K562 (cell line): ENCODE results near the gene DDIT3. TPM values are rescaled to one million over a fixed set of nuclear protein-coding genes. Genes with fewer than 3 reads are reported as not detected.

Source experiments
- CAMTA2 ChIP-seq: fragments of 250-450 bp; sonication (Bioruptor Pico); conservative IDR thresholded peaks from 2 replicates; pipeline ENCODE4 v1.5.1; 2022
- MIER1 ChIP-seq: fragments of 450-650 bp; IDR thresholded peaks from 2 replicates; pipeline ENCODE4 v1.6.1; 2016; ENCODE audit warnings: antibody characterized with exemption, mild to moderate bottlenecking, low read depth
- NFE2L1 ChIP-seq: fragments of 450-650 bp; IDR thresholded peaks from 2 replicates; pipeline ENCODE4 v1.6.1; 2016; ENCODE audit warnings: missing genetic modification characterization, low read depth, mild to moderate bottlenecking, missing compliant biosample characterization, moderate library complexity, borderline replicate concordance
- OTX1 ChIP-seq: fragments of 450-650 bp; formaldehyde crosslinking; IDR thresholded peaks from 2 replicates; pipeline ENCODE4 v1.4.0; 2022; ENCODE audit warnings: mild to moderate bottlenecking
- RFX1 ChIP-seq: fragments of 450-650 bp; IDR thresholded peaks from 2 replicates; pipeline ENCODE4 v1.6.1; 2016; ENCODE audit warnings: mild to moderate bottlenecking, moderate library complexity
- ZNF165 ChIP-seq: fragments of 250-450 bp; sonication (Bioruptor Pico); IDR thresholded peaks from 2 replicates; pipeline ENCODE4 v1.4.0; 2020; ENCODE audit warnings: borderline replicate concordance
- polyA plus RNA-seq, 8 experiments: library from polyadenylated mRNA; depleted of rRNA in 4 of 8; stranded (reverse) in 5 of 8; unstranded in 3 of 8; fragments of >200 nt; fragmentation: Nextera tagmentation in 2 of 8; fragmentation: Illumina TruSeq in 1 of 8; extraction: Ambion mirVana in 2 of 8; extraction: Trizol in 1 of 8; gene quantifications; 2 replicates each; pipeline versions ENCODE4 v1.2.1 to v1.2.3, GENCODE V29; 2011 to 2014; ENCODE audit warnings: inconsistent platforms in 1 of 8, missing spikeins in 1 of 8
- total RNA-seq, 7 experiments: library from RNA; depleted of rRNA in 6 of 7; stranded (reverse); fragments of >200 nt in 6 of 7; fragmentation: Illumina TruSeq in 2 of 7; extraction: Trizol in 2 of 7; gene quantifications; 2 replicates each; pipeline versions ENCODE4 v1.2.1 to v1.2.3, GENCODE V29; 2011 to 2021; ENCODE audit warnings: low replicate concordance in 1 of 7
- TF ChIP-seq, protein P1 (sequence below): fragments of 200-600 bp; sonication (generic); IDR thresholded peaks from one replicate; pipeline ENCODE4 v1.6.1; 2012; ENCODE audit warnings: mild to moderate bottlenecking, low read depth, low read length, inconsistent platforms
- TF ChIP-seq, protein P2 (sequence below), 2 experiments: fragments of 450-650 bp in 1 of 2; IDR thresholded peaks; 2 replicates each; pipeline ENCODE4 v1.6.1; 2011 to 2017; ENCODE audit warnings: low read depth in 2 of 2, antibody characterized with exemption in 1 of 2, borderline replicate concordance in 1 of 2, low read length in 1 of 2, mild to moderate bottlenecking in 1 of 2, mixed read lengths in 1 of 2; ENCODE audit not compliant: control insufficient read depth in 1 of 2

Gene DDIT3
- total and polyA plus RNA-seq, 9 of the 15 experiments (the other 6 are each of a cell fraction or from before 2014, with no cell fraction given): 59.1 to 272 (median 89.9) TPM

DNA sequence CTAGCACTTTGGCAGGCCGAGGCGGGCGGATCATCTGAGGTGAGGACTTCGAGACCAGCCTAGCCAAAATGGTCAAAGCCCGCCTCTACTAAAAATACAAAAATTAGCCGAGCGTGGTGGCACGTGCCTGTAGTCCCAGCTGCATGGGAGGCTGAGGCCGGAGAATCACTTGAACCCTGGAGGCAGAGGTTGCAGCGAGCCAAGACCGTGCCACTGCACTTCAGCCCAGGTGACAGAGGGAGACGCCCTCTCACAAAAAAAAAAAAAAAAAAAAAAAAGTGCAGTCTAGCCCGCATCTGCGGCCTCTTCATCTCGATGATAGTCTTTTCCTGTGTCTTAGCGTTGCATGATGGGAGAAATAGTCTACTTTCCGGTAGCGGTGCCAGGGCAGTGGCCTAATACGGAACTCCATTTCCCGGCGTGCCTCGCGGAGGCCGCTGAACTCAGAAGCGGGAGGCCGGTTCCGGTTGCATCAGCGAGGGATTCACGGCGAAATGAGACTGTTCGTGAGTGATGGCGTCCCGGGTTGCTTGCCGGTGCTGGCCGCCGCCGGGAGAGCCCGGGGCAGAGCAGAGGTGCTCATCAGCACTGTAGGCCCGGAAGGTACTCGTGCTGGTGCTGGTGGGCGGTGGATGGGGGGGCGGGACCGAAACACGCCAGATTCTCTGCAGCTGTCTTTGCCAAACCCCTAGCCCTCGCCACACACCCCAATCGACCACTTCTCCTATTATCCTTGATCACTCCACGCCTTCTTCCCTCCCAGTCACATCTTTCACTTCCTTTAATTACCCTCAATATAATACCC, 32.5 kb downstream of the DDIT3 start, which contains the start of gene MARS1 (continued):
- TF ChIP-seq, protein P1, sequence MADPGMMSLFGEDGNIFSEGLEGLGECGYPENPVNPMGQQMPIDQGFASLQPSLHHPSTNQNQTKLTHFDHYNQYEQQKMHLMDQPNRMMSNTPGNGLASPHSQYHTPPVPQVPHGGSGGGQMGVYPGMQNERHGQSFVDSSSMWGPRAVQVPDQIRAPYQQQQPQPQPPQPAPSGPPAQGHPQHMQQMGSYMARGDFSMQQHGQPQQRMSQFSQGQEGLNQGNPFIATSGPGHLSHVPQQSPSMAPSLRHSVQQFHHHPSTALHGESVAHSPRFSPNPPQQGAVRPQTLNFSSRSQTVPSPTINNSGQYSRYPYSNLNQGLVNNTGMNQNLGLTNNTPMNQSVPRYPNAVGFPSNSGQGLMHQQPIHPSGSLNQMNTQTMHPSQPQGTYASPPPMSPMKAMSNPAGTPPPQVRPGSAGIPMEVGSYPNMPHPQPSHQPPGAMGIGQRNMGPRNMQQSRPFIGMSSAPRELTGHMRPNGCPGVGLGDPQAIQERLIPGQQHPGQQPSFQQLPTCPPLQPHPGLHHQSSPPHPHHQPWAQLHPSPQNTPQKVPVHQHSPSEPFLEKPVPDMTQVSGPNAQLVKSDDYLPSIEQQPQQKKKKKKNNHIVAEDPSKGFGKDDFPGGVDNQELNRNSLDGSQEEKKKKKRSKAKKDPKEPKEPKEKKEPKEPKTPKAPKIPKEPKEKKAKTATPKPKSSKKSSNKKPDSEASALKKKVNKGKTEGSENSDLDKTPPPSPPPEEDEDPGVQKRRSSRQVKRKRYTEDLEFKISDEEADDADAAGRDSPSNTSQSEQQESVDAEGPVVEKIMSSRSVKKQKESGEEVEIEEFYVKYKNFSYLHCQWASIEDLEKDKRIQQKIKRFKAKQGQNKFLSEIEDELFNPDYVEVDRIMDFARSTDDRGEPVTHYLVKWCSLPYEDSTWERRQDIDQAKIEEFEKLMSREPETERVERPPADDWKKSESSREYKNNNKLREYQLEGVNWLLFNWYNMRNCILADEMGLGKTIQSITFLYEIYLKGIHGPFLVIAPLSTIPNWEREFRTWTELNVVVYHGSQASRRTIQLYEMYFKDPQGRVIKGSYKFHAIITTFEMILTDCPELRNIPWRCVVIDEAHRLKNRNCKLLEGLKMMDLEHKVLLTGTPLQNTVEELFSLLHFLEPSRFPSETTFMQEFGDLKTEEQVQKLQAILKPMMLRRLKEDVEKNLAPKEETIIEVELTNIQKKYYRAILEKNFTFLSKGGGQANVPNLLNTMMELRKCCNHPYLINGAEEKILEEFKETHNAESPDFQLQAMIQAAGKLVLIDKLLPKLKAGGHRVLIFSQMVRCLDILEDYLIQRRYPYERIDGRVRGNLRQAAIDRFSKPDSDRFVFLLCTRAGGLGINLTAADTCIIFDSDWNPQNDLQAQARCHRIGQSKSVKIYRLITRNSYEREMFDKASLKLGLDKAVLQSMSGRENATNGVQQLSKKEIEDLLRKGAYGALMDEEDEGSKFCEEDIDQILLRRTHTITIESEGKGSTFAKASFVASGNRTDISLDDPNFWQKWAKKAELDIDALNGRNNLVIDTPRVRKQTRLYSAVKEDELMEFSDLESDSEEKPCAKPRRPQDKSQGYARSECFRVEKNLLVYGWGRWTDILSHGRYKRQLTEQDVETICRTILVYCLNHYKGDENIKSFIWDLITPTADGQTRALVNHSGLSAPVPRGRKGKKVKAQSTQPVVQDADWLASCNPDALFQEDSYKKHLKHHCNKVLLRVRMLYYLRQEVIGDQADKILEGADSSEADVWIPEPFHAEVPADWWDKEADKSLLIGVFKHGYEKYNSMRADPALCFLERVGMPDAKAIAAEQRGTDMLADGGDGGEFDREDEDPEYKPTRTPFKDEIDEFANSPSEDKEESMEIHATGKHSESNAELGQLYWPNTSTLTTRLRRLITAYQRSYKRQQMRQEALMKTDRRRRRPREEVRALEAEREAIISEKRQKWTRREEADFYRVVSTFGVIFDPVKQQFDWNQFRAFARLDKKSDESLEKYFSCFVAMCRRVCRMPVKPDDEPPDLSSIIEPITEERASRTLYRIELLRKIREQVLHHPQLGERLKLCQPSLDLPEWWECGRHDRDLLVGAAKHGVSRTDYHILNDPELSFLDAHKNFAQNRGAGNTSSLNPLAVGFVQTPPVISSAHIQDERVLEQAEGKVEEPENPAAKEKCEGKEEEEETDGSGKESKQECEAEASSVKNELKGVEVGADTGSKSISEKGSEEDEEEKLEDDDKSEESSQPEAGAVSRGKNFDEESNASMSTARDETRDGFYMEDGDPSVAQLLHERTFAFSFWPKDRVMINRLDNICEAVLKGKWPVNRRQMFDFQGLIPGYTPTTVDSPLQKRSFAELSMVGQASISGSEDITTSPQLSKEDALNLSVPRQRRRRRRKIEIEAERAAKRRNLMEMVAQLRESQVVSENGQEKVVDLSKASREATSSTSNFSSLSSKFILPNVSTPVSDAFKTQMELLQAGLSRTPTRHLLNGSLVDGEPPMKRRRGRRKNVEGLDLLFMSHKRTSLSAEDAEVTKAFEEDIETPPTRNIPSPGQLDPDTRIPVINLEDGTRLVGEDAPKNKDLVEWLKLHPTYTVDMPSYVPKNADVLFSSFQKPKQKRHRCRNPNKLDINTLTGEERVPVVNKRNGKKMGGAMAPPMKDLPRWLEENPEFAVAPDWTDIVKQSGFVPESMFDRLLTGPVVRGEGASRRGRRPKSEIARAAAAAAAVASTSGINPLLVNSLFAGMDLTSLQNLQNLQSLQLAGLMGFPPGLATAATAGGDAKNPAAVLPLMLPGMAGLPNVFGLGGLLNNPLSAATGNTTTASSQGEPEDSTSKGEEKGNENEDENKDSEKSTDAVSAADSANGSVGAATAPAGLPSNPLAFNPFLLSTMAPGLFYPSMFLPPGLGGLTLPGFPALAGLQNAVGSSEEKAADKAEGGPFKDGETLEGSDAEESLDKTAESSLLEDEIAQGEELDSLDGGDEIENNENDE: no peak
- TF ChIP-seq, protein P2, sequence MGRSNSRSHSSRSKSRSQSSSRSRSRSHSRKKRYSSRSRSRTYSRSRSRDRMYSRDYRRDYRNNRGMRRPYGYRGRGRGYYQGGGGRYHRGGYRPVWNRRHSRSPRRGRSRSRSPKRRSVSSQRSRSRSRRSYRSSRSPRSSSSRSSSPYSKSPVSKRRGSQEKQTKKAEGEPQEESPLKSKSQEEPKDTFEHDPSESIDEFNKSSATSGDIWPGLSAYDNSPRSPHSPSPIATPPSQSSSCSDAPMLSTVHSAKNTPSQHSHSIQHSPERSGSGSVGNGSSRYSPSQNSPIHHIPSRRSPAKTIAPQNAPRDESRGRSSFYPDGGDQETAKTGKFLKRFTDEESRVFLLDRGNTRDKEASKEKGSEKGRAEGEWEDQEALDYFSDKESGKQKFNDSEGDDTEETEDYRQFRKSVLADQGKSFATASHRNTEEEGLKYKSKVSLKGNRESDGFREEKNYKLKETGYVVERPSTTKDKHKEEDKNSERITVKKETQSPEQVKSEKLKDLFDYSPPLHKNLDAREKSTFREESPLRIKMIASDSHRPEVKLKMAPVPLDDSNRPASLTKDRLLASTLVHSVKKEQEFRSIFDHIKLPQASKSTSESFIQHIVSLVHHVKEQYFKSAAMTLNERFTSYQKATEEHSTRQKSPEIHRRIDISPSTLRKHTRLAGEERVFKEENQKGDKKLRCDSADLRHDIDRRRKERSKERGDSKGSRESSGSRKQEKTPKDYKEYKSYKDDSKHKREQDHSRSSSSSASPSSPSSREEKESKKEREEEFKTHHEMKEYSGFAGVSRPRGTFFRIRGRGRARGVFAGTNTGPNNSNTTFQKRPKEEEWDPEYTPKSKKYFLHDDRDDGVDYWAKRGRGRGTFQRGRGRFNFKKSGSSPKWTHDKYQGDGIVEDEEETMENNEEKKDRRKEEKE (IDR thresholded peaks at IDR 0.05; ENCODE audit: borderline replicate concordance in 1 of 2, control insufficient read depth in 1 of 2, low read depth in 2 of 2, low read length in 1 of 2): no peak; a peak in 1 of 4 replicates
- TF ChIP-seq MIER1 (no peak), NFE2L1 (tag) (no peak), OTX1 (CRISPR knock-in tag) (no peak; the same call in 1 of the 2 replicates), CAMTA2 (CRISPR knock-in tag) (no peak), ZNF165 (CRISPR knock-in tag) (no peak), RFX1 (no peak)
